Measurements from ENCODE around the gene FRS3. TPM values are rescaled to one million over a fixed set of nuclear protein-coding genes. Genes with fewer than 3 reads are reported as not detected.

FRS3 gene
- total and polyA plus RNA-seq, 2 of the 13 experiments (the other 11 are each of a cell fraction or from before 2014, with no cell fraction given) = 3.0 to 7.4 TPM

DNA sequence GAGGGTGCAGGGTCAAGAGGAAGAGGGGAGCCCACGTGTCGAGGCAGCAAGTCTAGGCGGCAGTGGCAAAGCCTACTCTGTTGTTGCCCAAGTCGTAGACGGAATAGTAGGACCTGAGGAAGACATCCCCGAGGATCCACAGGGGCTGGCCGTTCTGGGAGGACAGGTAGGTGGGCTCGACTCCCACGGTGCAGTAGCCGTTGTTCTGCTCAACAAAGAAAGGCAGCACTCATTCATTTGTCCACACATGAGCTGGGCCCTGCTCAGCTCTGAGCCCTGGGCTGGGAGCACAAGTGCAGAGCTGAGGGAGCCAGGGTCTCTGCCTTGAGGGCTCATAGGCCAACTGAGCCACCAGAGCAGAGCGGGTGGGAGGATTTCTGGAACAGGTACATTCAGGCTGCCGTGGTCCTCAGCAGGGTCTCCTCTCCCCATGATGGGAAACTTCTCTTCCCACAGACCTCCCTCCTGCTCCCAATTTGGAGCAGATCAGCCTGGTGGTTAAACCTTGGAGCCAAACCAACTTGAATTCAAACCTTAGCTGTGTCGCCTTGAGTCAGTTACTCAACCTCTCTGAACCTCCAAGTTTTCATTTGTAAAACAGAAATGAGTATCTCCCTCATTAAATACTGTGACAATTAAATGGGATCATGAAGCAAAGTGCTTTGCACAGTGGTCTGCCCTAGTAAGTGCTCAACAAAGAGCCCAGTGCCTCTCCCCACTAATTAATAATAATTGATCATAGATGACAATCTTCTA is 42.7 kb downstream of the FRS3 start:
- DNase-seq (ENCODE audit: low spot score) (no peak), FAIRE-seq (no peak), ATAC-seq (no peak)
- no peak overlapping the region for H2AFZ ChIP-seq (ENCODE audit: low read length)
- in situ Hi-C loops (cut with HindIII; ENCODE audit: extremely low pct_ligation_motif_present, low pct_unique_long_range_greater_than_20kb) (loop anchor here (5.0 kb wide), 1 partner anchor 40 kb away; the partner anchor contains the start of gene FRS3), intact Hi-C loops (cut with micrococcal nuclease; ENCODE audit: unreplicated experiment) (no loop called here)
- ChIA-PET CTCF (ENCODE audit: low intra/inter-chr PET ratio, low total read pairs) (interaction anchor here (3.0 kb wide), 1 partner anchor 39 kb away, joined by 44 read pairs; no protein-coding TSS in a partner anchor), POLR2A (interaction anchor here (4.7 to 10.4 kb wide), 3 partner anchors 10 to 50 kb away, joined by 60 to 120 read pairs (median 112); partner anchors contain the start of genes PGC and TOMM6)
- H3K4me3 ChIP-seq (replicated peaks in 1 of 3; ENCODE audit: insufficient read depth in 1 of 3, low read depth in 2 of 3, low read length in 3 of 3) = no peak overlapping the region
- H3K9me3 ChIP-seq (ENCODE audit: low read length) = no peaks in the 10 kb centered on the region
- H3K9ac ChIP-seq (ENCODE audit: insufficient read depth, low read depth, low read length) = no peak overlapping the region; the same call in 1 of the 2 replicates
- H3K4me1 ChIP-seq (ENCODE audit: insufficient read depth, low read length) = peaks cover 78% of the 10 kb centered on the region
- H3K36me3 ChIP-seq (replicated peaks in 1 of 2; ENCODE audit: control insufficient read depth in 1 of 2, insufficient read depth in 2 of 2, low read length in 2 of 2) = no peaks in the 10 kb centered on the region
- no peaks in the 10 kb centered on the region for H4K20me1 ChIP-seq (ENCODE audit: insufficient read depth, low read length)
- H3K79me2 ChIP-seq (ENCODE audit: insufficient read depth, low read length) = peaks cover 3% of the 10 kb centered on the region
- TSS peak; percentile 23 for BruUV-seq (replicated peaks)
- peak overlapping the region; percentile 14 for H3K27ac ChIP-seq (ENCODE audit: extremely low read length, insufficient read depth, low read length)
- H3K27me3 ChIP-seq (ENCODE audit: control insufficient read depth in 1 of 2, insufficient read depth in 2 of 2, low read length in 2 of 2) = no peaks in the 10 kb centered on the region; a peak in 1 of 5 replicates
- no peak overlapping the region for H3K4me2 ChIP-seq (ENCODE audit: low read depth, low read length)
- 91% methylated on average over 12 of the region's 13 CpGs for WGBS (ENCODE audit: low lambda C conversion rate)
- TF ChIP-seq SOX6 (IDR thresholded peaks at IDR 0.05) (no peak), SOX6 (CRISPR knock-in tag; IDR thresholded peaks at IDR 0.05) (no peak), XRCC5 (optimal IDR thresholded peaks at IDR 0.05; ENCODE audit: low read length) (no peak), ZNF569 (CRISPR knock-in tag; IDR thresholded peaks at IDR 0.05; ENCODE audit: borderline replicate concordance) (no peak), JUN (CRISPR knock-in tag; IDR thresholded peaks at IDR 0.05) (no peak), MLLT10 (CRISPR knock-in tag; IDR thresholded peaks at IDR 0.05) (no peak), MBD4 (IDR thresholded peaks at IDR 0.05; ENCODE audit: borderline replicate concordance, low read length) (no peak), ZNF367 (CRISPR knock-in tag; IDR thresholded peaks at IDR 0.05; ENCODE audit: borderline replicate concordance) (no peak), EED (CRISPR knock-in tag; IDR thresholded peaks at IDR 0.05) (no peak), ZNF768 (CRISPR knock-in tag; IDR thresholded peaks at IDR 0.05) (peak; percentile 92), RFXANK (CRISPR knock-in tag; IDR thresholded peaks at IDR 0.05) (no peak), GZF1 (CRISPR knock-in tag; IDR thresholded peaks at IDR 0.05) (no peak), HNF4G (IDR thresholded peaks at IDR 0.05; ENCODE audit: borderline replicate concordance, low read depth, low read length) (no peak), HNF4G (CRISPR knock-in tag; IDR thresholded peaks at IDR 0.05; ENCODE audit: borderline replicate concordance, low read depth) (no peak), ZBTB38 (CRISPR knock-in tag; IDR thresholded peaks at IDR 0.05) (peak; percentile 63; the same call in 1 of the 2 replicates), ZNF138 (CRISPR knock-in tag; IDR thresholded peaks at IDR 0.05; ENCODE audit: low read depth) (no peak)
- TF ChIP-seq, protein P1, sequence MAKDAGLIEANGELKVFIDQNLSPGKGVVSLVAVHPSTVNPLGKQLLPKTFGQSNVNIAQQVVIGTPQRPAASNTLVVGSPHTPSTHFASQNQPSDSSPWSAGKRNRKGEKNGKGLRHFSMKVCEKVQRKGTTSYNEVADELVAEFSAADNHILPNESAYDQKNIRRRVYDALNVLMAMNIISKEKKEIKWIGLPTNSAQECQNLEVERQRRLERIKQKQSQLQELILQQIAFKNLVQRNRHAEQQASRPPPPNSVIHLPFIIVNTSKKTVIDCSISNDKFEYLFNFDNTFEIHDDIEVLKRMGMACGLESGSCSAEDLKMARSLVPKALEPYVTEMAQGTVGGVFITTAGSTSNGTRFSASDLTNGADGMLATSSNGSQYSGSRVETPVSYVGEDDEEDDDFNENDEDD (CRISPR knock-in tag; IDR thresholded peaks at IDR 0.05; ENCODE audit: borderline replicate concordance) = no peak
- TF ChIP-seq, protein P2, sequence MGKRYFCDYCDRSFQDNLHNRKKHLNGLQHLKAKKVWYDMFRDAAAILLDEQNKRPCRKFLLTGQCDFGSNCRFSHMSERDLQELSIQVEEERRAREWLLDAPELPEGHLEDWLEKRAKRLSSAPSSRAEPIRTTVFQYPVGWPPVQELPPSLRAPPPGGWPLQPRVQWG (CRISPR knock-in tag; IDR thresholded peaks at IDR 0.05; ENCODE audit: borderline replicate concordance, low read depth) = no peak
- TF ChIP-seq, protein P3, sequence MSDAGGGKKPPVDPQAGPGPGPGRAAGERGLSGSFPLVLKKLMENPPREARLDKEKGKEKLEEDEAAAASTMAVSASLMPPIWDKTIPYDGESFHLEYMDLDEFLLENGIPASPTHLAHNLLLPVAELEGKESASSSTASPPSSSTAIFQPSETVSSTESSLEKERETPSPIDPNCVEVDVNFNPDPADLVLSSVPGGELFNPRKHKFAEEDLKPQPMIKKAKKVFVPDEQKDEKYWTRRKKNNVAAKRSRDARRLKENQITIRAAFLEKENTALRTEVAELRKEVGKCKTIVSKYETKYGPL (CRISPR knock-in tag; IDR thresholded peaks at IDR 0.05) = no peak
